Measurements from ENCODE around the gene ANKS1B. TPM values are rescaled to one million over a fixed set of nuclear protein-coding genes. Genes with fewer than 3 reads are reported as not detected.
A peak's percentile ranks its signal among the peaks of the same experiment; 100 is the strongest.
"Not testable (repeated sequence)": the region's sequence is repeated elsewhere in the genome, so short reads cannot be mapped to it uniquely, and the experiment has no call there.

ANKS1B gene
- total RNA-seq, 1 experiment from 2014 or later, result 4.1 TPM

DNA sequence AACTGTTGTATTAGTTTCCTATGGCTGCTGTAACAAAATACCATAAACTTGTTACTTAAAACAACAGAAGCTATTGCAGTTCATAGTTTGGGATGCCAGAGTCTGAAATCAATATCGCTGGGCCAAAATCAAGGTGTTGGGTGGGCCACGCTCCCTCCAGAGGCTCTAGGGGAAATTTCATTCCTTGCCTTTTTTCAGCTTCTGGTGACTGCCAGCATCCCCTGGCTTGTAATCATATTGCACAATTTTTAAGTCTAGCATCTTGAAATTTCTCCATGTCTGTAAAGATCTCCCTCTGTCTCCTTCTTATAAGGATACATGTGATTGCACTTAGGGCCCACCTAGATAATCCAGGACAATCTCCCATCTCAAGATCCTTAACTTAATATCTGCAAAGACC is 386.0 kb downstream of the ANKS1B start:
- no peak for DNase-seq (ENCODE audit: low read depth)

- DNase-seq (ENCODE audit: low read depth), result no peak
Observed at GRCh38 chr12:99596762-99597161, 388.0 kb downstream of the ANKS1B start.

DNA sequence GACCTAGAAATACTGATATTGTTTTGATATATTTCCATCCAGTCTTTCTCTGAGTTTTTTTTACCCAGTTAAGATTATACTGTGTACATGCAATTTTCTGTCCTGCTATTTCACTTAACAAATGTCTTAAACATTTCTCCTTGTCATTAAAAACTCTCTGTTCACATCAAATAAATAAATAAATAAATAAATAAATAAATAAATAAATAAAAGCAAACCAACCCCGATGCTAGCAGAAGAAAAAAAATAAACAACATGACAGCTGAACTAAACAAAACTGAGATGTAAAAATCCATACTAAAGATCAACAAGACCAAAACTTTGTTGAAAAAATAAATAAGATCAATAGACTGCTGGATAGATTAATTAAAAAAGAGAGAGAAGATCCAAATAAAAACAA is 407.6 kb downstream of the ANKS1B start:
- DNase-seq (ENCODE audit: low read depth), result not testable (repeated sequence)

DNA sequence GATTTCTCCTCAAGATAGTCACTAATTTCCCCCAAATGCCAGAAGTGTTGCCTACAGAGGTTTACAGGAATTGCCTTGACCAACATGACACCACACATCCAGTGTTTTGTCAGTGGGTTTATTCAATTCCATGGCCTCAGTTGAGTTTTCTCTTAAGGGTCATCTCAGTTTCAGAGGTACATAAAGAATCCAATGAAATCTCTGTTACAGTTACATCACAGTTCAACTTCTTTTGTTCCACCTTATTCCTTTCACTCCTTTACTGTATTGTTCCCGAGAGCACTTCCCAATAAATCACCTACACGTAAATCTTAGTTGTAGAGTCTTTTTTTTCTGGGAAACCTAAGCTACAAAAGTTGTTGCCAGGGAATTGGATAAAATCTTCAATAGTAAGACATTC is 410.8 kb downstream of the ANKS1B start:
- DNase-seq (ENCODE audit: low read depth), result no peak

DNA sequence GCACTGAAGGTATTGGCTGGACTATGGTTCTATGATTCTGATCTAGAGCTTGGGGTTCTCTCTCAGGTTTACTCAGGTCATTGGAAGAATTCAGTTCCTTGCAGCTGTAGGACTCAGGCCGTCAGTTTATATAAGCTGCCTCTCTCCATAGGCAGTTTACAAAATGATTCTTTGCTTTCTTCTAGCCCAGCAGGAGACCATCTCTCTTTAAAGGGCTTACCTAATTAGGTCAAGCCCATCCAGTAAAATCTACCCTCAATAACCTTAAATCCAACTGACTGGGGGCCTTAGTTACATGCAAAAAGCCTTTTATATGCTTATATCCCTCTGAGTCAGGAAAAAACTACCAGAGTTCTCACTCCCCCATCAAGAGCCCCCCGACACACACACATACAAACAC is 417.7 kb downstream of the ANKS1B start:
- no peak for DNase-seq (ENCODE audit: low read depth)

DNA sequence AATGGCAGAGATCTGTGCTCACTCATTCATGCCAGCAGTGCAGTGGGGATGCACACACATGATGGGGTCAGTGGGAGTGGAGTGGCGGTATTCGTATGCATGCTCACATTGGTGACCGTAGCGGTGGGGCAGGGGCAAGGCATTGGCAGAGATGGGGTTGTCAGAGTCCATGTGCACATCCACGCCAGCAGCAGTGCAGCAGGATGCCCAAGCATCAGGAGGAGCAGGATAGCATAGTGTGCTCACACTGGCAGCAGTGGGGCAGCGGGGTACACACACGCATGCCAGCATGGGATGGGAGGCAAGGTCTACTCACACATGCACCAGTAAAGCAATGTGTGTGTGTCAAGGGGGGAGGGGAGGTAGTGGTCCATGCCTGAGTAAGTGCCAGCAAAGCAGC is 426.6 kb downstream of the ANKS1B start:
- DNase-seq (ENCODE audit: low read depth), result no peak

GRCh38 chr12:99553461-99553860 is 431.3 kb downstream of the ANKS1B start:
- no peak for DNase-seq (ENCODE audit: low read depth)

DNA sequence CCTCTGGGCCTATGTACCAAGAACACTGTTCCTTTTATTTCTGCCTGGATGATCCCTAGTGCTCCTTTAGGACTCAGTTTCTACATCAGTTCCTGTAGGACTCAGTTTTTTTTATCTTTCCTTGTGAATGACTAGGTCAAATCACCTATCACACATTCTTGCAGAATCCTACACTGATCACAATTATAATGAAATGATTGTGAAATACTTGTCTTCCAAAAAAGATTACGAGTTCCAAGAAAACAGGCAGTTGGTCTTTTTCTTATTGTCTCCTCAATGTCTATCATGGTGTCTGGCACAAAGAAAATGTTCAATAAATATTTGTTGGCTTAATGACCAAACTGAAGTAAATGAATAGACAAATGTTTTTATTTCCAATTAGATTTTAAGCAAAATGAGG is 432.7 kb downstream of the ANKS1B start:
- no peak for DNase-seq (ENCODE audit: low read depth)

- no peak for DNase-seq (ENCODE audit: low read depth)
Observed at GRCh38 chr12:99549651-99550050, 435.1 kb downstream of the ANKS1B start.

GRCh38 chr12:99549196-99549595 is 435.5 kb downstream of the ANKS1B start:
- no peak for DNase-seq (ENCODE audit: low read depth)

- no peak for DNase-seq (ENCODE audit: low read depth)
Observed at GRCh38 chr12:99544457-99544856, 440.3 kb downstream of the ANKS1B start.

DNA sequence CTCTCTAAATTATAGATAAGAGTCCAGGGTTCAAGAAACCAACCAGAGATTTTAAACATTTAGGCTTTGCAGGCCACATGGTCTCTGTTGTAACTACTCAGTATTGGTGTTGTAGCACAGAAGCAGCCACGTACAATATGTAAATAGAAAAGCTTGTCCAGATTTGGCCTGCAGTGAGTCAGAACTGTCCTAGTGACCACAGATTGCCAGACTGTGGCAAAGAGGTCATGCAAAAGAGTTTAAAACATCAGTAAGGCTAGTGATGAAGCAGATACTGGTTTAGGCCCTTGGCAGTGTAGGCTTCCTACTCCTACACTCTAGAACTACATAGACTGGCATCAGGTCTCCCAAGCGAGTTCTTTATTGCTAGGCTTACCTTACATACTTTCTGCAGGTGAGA is 454.8 kb downstream of the ANKS1B start:
- DNase-seq (ENCODE audit: low read depth), result peak; percentile 89

GRCh38 chr12:99528478-99528877 is 456.3 kb downstream of the ANKS1B start:
- no peak for DNase-seq (ENCODE audit: low read depth)

GRCh38 chr12:99523853-99524252 is 460.9 kb downstream of the ANKS1B start:
- DNase-seq (ENCODE audit: low read depth), result no peak

DNA sequence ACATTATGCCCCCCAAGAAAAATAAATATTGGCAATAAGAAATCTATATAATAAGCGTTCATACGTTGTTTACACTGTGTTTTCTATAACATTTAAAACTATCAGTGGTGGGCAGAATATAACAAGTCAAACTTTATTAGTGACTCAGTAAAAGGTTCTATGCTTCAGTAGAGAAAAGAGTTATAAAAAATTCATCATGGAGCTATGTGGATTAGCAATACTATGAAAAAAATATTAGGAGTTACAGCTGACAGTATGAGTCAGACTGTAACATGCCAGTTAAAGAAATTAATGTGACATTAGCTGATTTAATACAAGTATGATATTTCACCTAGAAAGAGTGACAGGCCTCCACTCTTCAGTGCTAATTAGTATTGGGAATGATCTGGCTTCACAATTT is 462.3 kb downstream of the ANKS1B start:
- DNase-seq (ENCODE audit: low read depth), result no peak

- DNase-seq (ENCODE audit: low read depth), result no peak
Observed at GRCh38 chr12:99521664-99522063, 463.1 kb downstream of the ANKS1B start.

DNA sequence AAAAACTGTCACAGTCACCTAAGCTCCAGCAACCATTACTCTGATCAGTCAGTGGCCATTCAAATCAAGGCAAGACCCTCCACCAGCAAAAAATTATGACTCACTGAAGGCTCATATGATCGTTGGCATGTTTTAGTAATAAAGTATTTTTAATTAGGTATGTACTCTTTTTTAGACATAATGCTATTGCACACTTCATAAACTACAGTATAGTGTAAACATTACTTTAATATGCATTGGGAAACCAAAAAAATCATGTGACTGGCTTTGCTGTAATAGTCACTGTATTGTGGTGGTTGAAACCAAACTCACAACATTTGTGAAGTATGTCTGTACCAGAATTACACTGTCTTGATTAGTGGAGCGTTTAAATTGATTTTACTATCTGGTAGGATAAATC is 471.7 kb downstream of the ANKS1B start:
- no peak for DNase-seq (ENCODE audit: low read depth)

GRCh38 chr12:99505805-99506204 is 478.9 kb downstream of the ANKS1B start:
- DNase-seq (ENCODE audit: low read depth), result peak; percentile 12

- DNase-seq (ENCODE audit: low read depth), result peak; percentile 93
Observed at GRCh38 chr12:99498756-99499155, 486.0 kb downstream of the ANKS1B start.

- DNase-seq (ENCODE audit: low read depth), result peak; percentile 2
Observed at GRCh38 chr12:99495799-99496198, 488.9 kb downstream of the ANKS1B start.

DNA sequence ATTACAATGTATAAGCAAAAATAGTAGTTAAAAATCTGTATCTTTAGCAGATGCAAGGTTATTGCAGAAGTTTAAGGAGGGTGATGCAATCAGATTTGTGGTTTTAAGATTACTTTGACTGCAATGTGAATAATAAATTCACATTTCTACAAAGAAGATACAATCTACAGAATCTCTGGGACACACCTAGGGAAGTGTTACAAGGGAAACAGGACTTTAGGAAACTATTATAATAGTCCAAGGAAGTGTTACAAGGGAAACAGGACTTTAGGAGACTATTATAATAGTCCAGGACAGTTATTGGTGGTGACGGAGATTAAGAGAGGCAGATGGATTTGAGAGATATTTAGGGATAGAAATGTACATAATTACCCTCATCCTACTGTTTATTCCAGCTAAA is 491.5 kb downstream of the ANKS1B start:
- DNase-seq (ENCODE audit: low read depth), result no peak

GRCh38 chr12:99486277-99486676 is 498.5 kb downstream of the ANKS1B start:
- no peak for DNase-seq (ENCODE audit: low read depth)

GRCh38 chr12:99479149-99479548 is 505.6 kb downstream of the ANKS1B start:
- no peak for DNase-seq (ENCODE audit: low read depth)

GRCh38 chr12:99476956-99477355 is 507.8 kb downstream of the ANKS1B start:
- no peak for DNase-seq (ENCODE audit: low read depth)

Measured in M059J (cell line).